GM12891 (cell line): ENCODE measurements around the gene YWHAQ.

Experiments
- POLR2A ChIP-seq: IDR thresholded peaks from 2 replicates; pipeline ENCODE4 v1.6.1; 2011; ENCODE audit warnings: low read depth, low read length, control low read depth
- POLR2AphosphoS5 ChIP-seq: IDR thresholded peaks from 2 replicates; pipeline ENCODE4 v1.6.1; 2011; ENCODE audit warnings: low read depth, low read length, control low read depth
- POU2F2 ChIP-seq: IDR thresholded peaks from 2 replicates; pipeline ENCODE4 v1.6.1; 2011; ENCODE audit warnings: low read depth, mild to moderate bottlenecking, control low read depth, low read length, moderate library complexity
- SPI1 ChIP-seq: IDR thresholded peaks from 2 replicates; pipeline ENCODE4 v1.6.1; 2011; ENCODE audit warnings: low read depth, low read length, control low read depth
- TAF1 ChIP-seq: IDR thresholded peaks from 2 replicates; pipeline ENCODE4 v1.6.1; 2011; ENCODE audit warnings: low read depth, low read length, control low read depth

DNA sequence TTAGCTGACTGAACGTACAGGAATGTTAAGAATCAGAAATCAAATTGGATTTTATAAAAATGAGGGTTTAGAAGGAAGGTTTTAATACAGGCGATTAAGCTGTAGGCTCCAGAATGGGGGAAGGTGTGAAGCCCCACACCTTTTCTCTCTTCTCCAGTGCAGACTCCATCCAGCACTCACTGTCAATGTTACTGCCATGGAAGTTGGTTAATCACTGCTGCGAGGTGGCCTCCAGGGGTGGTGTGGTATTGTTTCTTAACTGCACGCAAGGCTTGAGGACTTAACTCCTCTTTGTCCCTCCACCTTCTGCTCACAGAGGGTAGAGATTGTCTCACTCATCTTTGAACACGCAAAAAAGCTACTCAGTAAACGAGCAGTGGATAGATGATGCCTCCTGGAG lies 26.9 kb upstream of the YWHAQ start:
- TF ChIP-seq POLR2A, result no peak
- TF ChIP-seq POLR2AphosphoS5, result no peak
- TF ChIP-seq TAF1, result no peak
- TF ChIP-seq SPI1, result no peak
- TF ChIP-seq POU2F2, result no peak
